Measurements from ENCODE around the gene RGS14. TPM values are rescaled to one million over a fixed set of nuclear protein-coding genes. Genes with fewer than 3 reads are reported as not detected.

The RGS14 gene
- total RNA-seq, 3 donors from 2014 or later: 11.1 to 15.2 (median 11.7) TPM

GRCh38 chr5:177362292-177362609 is 4.5 kb downstream of the RGS14 start:
- ATAC-seq (no peak), DNase-seq (peak in 1 of 3 donors; percentile 55)
- Histone ChIP-seq H3K4me1 (ENCODE audit: low read depth) (peaks cover 40% of the 10 kb centered on the region), H3K9me3 (no peaks in the 10 kb centered on the region), H3K4me3 (no peak overlapping the region), H3K36me3 (ENCODE audit: low read depth) (no peaks in the 10 kb centered on the region)
- TF ChIP-seq CTCF (IDR thresholded peaks at IDR 0.05): no peak
- intact Hi-C loops (cut with DNase I, micrococcal nuclease): loop anchor here in 1 of 2 donors (10.0 kb wide), 1 partner anchor 47 kb away; the partner anchor contains the start of gene MXD3

- Histone ChIP-seq H3K9me3 (no peaks in the 10 kb centered on the region), H3K36me3 (ENCODE audit: low read depth) (no peaks in the 10 kb centered on the region), H3K4me3 (peak overlapping the region; percentile 3), H3K4me1 (ENCODE audit: low read depth) (peaks cover 40% of the 10 kb centered on the region)
- ATAC-seq: peak; percentile 80
- peak; percentile 85 to 87 (median 86) for DNase-seq
- intact Hi-C loops (cut with DNase I, micrococcal nuclease): loop anchor here in 1 of 2 donors (10.0 kb wide), 1 partner anchor 48 kb away; the partner anchor contains the start of gene MXD3
- TF ChIP-seq CTCF (IDR thresholded peaks at IDR 0.05): no peak
Measured at GRCh38 chr5:177362610-177363507, 5.1 kb downstream of the RGS14 start.

GRCh38 chr5:177363565-177363964 is 5.8 kb downstream of the RGS14 start:
- peaks cover 33% of the 10 kb centered on the region for H3K4me1 ChIP-seq (ENCODE audit: low read depth)
- DNase-seq (peak in 1 of 3 donors; percentile 11), ATAC-seq (no peak)
- no peaks in the 10 kb centered on the region for H3K36me3 ChIP-seq (ENCODE audit: low read depth)
- no peak for TF ChIP-seq CTCF (IDR thresholded peaks at IDR 0.05)
- no peak overlapping the region for H3K4me3 ChIP-seq
- no peaks in the 10 kb centered on the region for H3K9me3 ChIP-seq
- intact Hi-C loops (cut with DNase I, micrococcal nuclease): loop anchor here in 1 of 2 donors (10.0 kb wide), 1 partner anchor 49 kb away; the partner anchor contains the start of gene MXD3

- Histone ChIP-seq H3K4me3 (no peak overlapping the region), H3K9me3 (no peaks in the 10 kb centered on the region), H3K4me1 (ENCODE audit: low read depth) (peaks cover 29% of the 10 kb centered on the region), H3K36me3 (ENCODE audit: low read depth) (no peaks in the 10 kb centered on the region)
- TF ChIP-seq CTCF (IDR thresholded peaks at IDR 0.05): no peak
- DNase-seq: peak in 2 of 3 donors; percentile 23 to 41
- ATAC-seq: no peak
- intact Hi-C loops (cut with DNase I, micrococcal nuclease): loop anchor here in 1 of 2 donors (10.0 kb wide), 1 partner anchor 50 kb away; the partner anchor contains the start of gene MXD3
Measured at GRCh38 chr5:177364159-177364962, 6.6 kb downstream of the RGS14 start.

- Histone ChIP-seq H3K36me3 (ENCODE audit: low read depth) (no peaks in the 10 kb centered on the region), H3K4me3 (no peak overlapping the region), H3K9me3 (no peaks in the 10 kb centered on the region), H3K4me1 (ENCODE audit: low read depth) (peaks cover 34% of the 10 kb centered on the region)
- DNase-seq: peak in 1 of 3 donors; percentile 58
- intact Hi-C loops (cut with DNase I, micrococcal nuclease): loop anchor here in 1 of 2 donors (10.0 kb wide), 1 partner anchor 51 kb away; the partner anchor contains the start of gene MXD3
- no peak for TF ChIP-seq CTCF (IDR thresholded peaks at IDR 0.05)
- ATAC-seq: no peak
Measured at GRCh38 chr5:177365845-177366527, 8.3 kb downstream of the RGS14 start.
